H1 (cell line): ENCODE measurements around the gene RBM47. TPM values are rescaled to one million over a fixed set of nuclear protein-coding genes. Genes with fewer than 3 reads are reported as not detected.

Experiments used
- CTCF ChIA-PET: fragments of 300-600 bp; sonication (Branson Sonifier 250); formaldehyde crosslinking; loops from one replicate; lab custom pipeline; 2021; ENCODE audit not compliant: partially characterized antibody; lab: Charles Lee
- POLR2A ChIA-PET: fragments of 300-600 bp; sonication (Branson Sonifier 250); formaldehyde crosslinking; loops from one replicate; lab custom pipeline; 2021; ENCODE audit warnings: inconsistent platforms; ENCODE audit not compliant: partially characterized antibody; lab: Charles Lee
- DNase-seq, 2 experiments: peaks; one replicate each; pipeline versions ENCODE4 v3.0.0 to v3.0.0-alpha.2; 2010 to 2022; ENCODE audit warnings: low spot score in 2 of 2, low read depth in 1 of 2, mixed read lengths in 1 of 2
- FAIRE-seq: peaks from 2 replicates; lab custom pipeline; 2011; peaks lifted over from hg19 to GRCh38; lab: Jason Lieb, UNC
- H2AFZ ChIP-seq: 2 replicates; pipeline ENCODE4 v1.8.1; 2012; ENCODE audit warnings: low read length, inconsistent platforms
- H2AK5ac ChIP-seq: 2 replicates; pipeline ENCODE4 v1.6.1; 2013; ENCODE audit warnings: low read depth, low read length
- H2BK120ac ChIP-seq: replicated peaks from 2 replicates; pipeline ENCODE3; 2013; ENCODE audit warnings: low read depth, low read length, inconsistent platforms
- H2BK12ac ChIP-seq: 2 replicates; pipeline ENCODE4 v1.6.1; 2013; ENCODE audit warnings: low read depth, low read length
- H2BK15ac ChIP-seq: 2 replicates; pipeline ENCODE4 v1.6.1; 2013; ENCODE audit warnings: low read length
- H2BK20ac ChIP-seq: 2 replicates; pipeline ENCODE4 v1.6.1; 2013; ENCODE audit warnings: low read length
- H2BK5ac ChIP-seq: 2 replicates; pipeline ENCODE4 v1.6.1; 2013; ENCODE audit warnings: low read depth, low read length
- H3K14ac ChIP-seq: 2 replicates; pipeline ENCODE4 v1.6.1; 2013; ENCODE audit warnings: inconsistent platforms; ENCODE audit not compliant: insufficient read length
- H3K18ac ChIP-seq: 2 replicates; pipeline ENCODE4 v1.6.1; 2013; ENCODE audit warnings: low read length; ENCODE audit errors: extremely low read depth
- H3K23ac ChIP-seq: 2 replicates; pipeline ENCODE4 v1.6.1; 2013; ENCODE audit warnings: inconsistent platforms; ENCODE audit not compliant: insufficient read length
- H3K23me2 ChIP-seq: 2 replicates; pipeline ENCODE4 v1.6.1; 2013; ENCODE audit warnings: low read depth, low read length
- H3K27ac ChIP-seq: 2 replicates; pipeline ENCODE4 v1.6.1; 2011; ENCODE audit warnings: low read depth, low read length, inconsistent platforms
- H3K27me3 ChIP-seq, 4 experiments: replicated peaks in 1 of 4; 1 replicate in 1 of 4; 2 replicates in 3 of 4; pipeline versions ENCODE4 v1.6.1 to v1.8.1; 2011 to 2013; ENCODE audit warnings: low read length in 3 of 4, mild to moderate bottlenecking in 3 of 4, inconsistent platforms in 2 of 4, mixed read lengths in 2 of 4, moderate library complexity in 1 of 4; ENCODE audit not compliant: control insufficient read depth in 3 of 4, insufficient read depth in 3 of 4; ENCODE audit errors: extremely low read depth in 1 of 4
- H3K36me3 ChIP-seq, 4 experiments: 2 replicates each; pipeline versions ENCODE4 v1.6.1 to v1.8.1; 2011 to 2013; ENCODE audit warnings: mild to moderate bottlenecking in 4 of 4, low read length in 3 of 4, moderate library complexity in 2 of 4, control low read depth in 1 of 4, inconsistent platforms in 1 of 4; ENCODE audit not compliant: insufficient read depth in 4 of 4, control insufficient read depth in 2 of 4
- H3K4ac ChIP-seq: replicated peaks from 2 replicates; pipeline ENCODE3; 2013; ENCODE audit warnings: low read length, low read depth, mixed read lengths, inconsistent platforms; ENCODE audit not compliant: insufficient read length
- H3K4me1 ChIP-seq, 4 experiments: replicated peaks in 1 of 4; 1 replicate in 1 of 4; 2 replicates in 3 of 4; pipeline versions ENCODE4 v1.6.1 to v1.8.1; 2011 to 2013; ENCODE audit warnings: low read length in 3 of 4, inconsistent platforms in 2 of 4, mixed read lengths in 1 of 4; ENCODE audit not compliant: insufficient read depth in 4 of 4, control insufficient read depth in 3 of 4
- H3K4me2 ChIP-seq, 2 experiments: 2 replicates each; pipeline versions ENCODE4 v1.6.1 to v1.8.1; 2011 to 2013; ENCODE audit warnings: low read depth in 2 of 2, low read length in 2 of 2, control low read depth in 1 of 2, inconsistent platforms in 1 of 2, mild to moderate bottlenecking in 1 of 2; ENCODE audit not compliant: insufficient read depth in 1 of 2
- H3K4me3 ChIP-seq, 4 experiments: fragments of 200-600, 300-600 bp in 1 of 4; sonication (generic), shearing (Covaris generic), sonication (Bioruptor Twin) in 1 of 4; 2 replicates each; pipeline versions ENCODE4 v1.5.1 to v1.8.1; 2011 to 2016; ENCODE audit warnings: low read length in 4 of 4, low read depth in 3 of 4, control low read depth in 2 of 4, inconsistent platforms in 2 of 4, mild to moderate bottlenecking in 2 of 4, mixed read lengths in 1 of 4, moderate library complexity in 1 of 4; ENCODE audit not compliant: insufficient read depth in 2 of 4; ENCODE audit errors: extremely low read depth in 1 of 4
- H3K56ac ChIP-seq: replicated peaks from 2 replicates; pipeline ENCODE3; 2013; ENCODE audit warnings: low read depth, mild to moderate bottlenecking, mixed read lengths, low read length, inconsistent platforms; ENCODE audit not compliant: insufficient read length
- H3K79me1 ChIP-seq: 2 replicates; pipeline ENCODE4 v1.6.1; 2013; ENCODE audit warnings: low read depth, low read length, control low read depth
- H3K79me2 ChIP-seq, 2 experiments: 2 replicates each; pipeline versions ENCODE4 v1.6.1 to v1.8.1; 2012 to 2013; ENCODE audit warnings: low read length in 2 of 2, mild to moderate bottlenecking in 2 of 2, inconsistent platforms in 1 of 2; ENCODE audit not compliant: insufficient read depth in 2 of 2, control insufficient read depth in 1 of 2
- H3K9ac ChIP-seq, 4 experiments: replicated peaks in 1 of 4; 1 replicate in 1 of 4; 2 replicates in 3 of 4; pipeline versions ENCODE4 v1.6.1 to v1.8.1; 2011 to 2013; ENCODE audit warnings: low read depth in 3 of 4, low read length in 3 of 4, control low read depth in 2 of 4, mild to moderate bottlenecking in 2 of 4, moderate library complexity in 2 of 4, inconsistent platforms in 1 of 4; ENCODE audit errors: extremely low read depth in 1 of 4
- H3K9me3 ChIP-seq, 2 experiments: 2 replicates each; pipeline versions ENCODE4 v1.6.1 to v1.8.1; 2012 to 2013; ENCODE audit warnings: mild to moderate bottlenecking in 2 of 2, moderate library complexity in 2 of 2, control low read depth in 1 of 2, inconsistent platforms in 1 of 2, low read depth in 1 of 2, low read length in 1 of 2, mixed read lengths in 1 of 2; ENCODE audit not compliant: insufficient read depth in 2 of 2
- H4K20me1 ChIP-seq, 2 experiments: replicated peaks in 1 of 2; 2 replicates each; pipeline versions ENCODE3 to v1.8.1; 2011 to 2013; ENCODE audit warnings: inconsistent platforms in 2 of 2, low read length in 2 of 2, mild to moderate bottlenecking in 1 of 2; ENCODE audit not compliant: insufficient read depth in 2 of 2, control insufficient read depth in 1 of 2
- H4K5ac ChIP-seq: 2 replicates; pipeline ENCODE4 v1.6.1; 2013; ENCODE audit warnings: low read length, low read depth, mixed read lengths, inconsistent platforms; ENCODE audit not compliant: insufficient read length
- H4K8ac ChIP-seq: 2 replicates; pipeline ENCODE4 v1.8.0; 2013; ENCODE audit warnings: mild to moderate bottlenecking, moderate library complexity, low read length, inconsistent platforms; ENCODE audit not compliant: insufficient read depth; ENCODE audit errors: extremely low read depth
- H4K91ac ChIP-seq: replicated peaks from 2 replicates; pipeline ENCODE3; 2013; ENCODE audit warnings: low read length, mixed read lengths, inconsistent platforms; ENCODE audit not compliant: insufficient read length
- HDAC6 ChIP-seq: IDR thresholded peaks from one replicate; pipeline ENCODE4 v1.7.1; 2012; ENCODE audit warnings: low read depth, mild to moderate bottlenecking, inconsistent platforms, low read length, moderate library complexity
- KDM4A ChIP-seq: IDR thresholded peaks from one replicate; pipeline ENCODE4 v1.7.1; 2012; ENCODE audit warnings: low read depth, mild to moderate bottlenecking, moderate library complexity, low read length, inconsistent platforms; ENCODE audit not compliant: severe bottlenecking
- POU5F1 ChIP-seq: IDR thresholded peaks from 2 replicates; pipeline ENCODE4 v1.6.1; 2011; ENCODE audit warnings: low read depth, mild to moderate bottlenecking, low read length, moderate library complexity
- SIX5 ChIP-seq: IDR thresholded peaks from 2 replicates; pipeline ENCODE4 v1.6.1; 2011; ENCODE audit warnings: mild to moderate bottlenecking, low read depth, low read length
- TAF1 ChIP-seq: IDR thresholded peaks from 2 replicates; pipeline ENCODE4 v1.6.1; 2011; ENCODE audit warnings: mild to moderate bottlenecking, low read depth, low read length
- TEAD4 ChIP-seq: IDR thresholded peaks from 2 replicates; pipeline ENCODE4 v1.6.1; 2012; ENCODE audit warnings: low read depth, low read length, inconsistent platforms, mixed read lengths
- WGBS, 2 experiments: shearing (Covaris generic) in 1 of 2; methylation state at CpG; one replicate each; pipeline versions ENCODE4 v1.1.6 to v1.1.7; 2013 to 2015; ENCODE audit warnings: low lambda C conversion rate in 2 of 2, mixed read lengths in 2 of 2, inconsistent platforms in 1 of 2, low coverage in 1 of 2, missing lambda C conversion rate in 1 of 2; ENCODE audit not compliant: insufficient replicate concordance in 2 of 2, insufficient coverage in 1 of 2, insufficient read length in 1 of 2; ENCODE audit errors: extremely low coverage in 1 of 2, missing lambda C conversion rate in 1 of 2; 5-methylcytosine and 5-hydroxymethylcytosine counted together
- polyA plus RNA-seq, 7 experiments: library from polyadenylated mRNA; depleted of rRNA in 3 of 7; stranded (reverse) in 5 of 7; unstranded in 2 of 7; fragments of >200 nt in 5 of 7; fragments of 200-250 nt in 2 of 7; gene quantifications; 1 replicate in 5 of 7; 2 replicates in 1 of 7; 4 replicates in 1 of 7; pipeline versions ENCODE4 v1.2.1 to v1.2.3, GENCODE V29; 2011 to 2013; ENCODE audit warnings: missing spikeins in 2 of 7, mixed read lengths in 2 of 7
- total RNA-seq: library from RNA; stranded (reverse); fragmentation: NEBNext Ultra II Directional; extraction: Animal tissue kit (Norgen Biotek cat#: 25700); gene quantifications from 2 replicates; pipeline ENCODE4 v1.2.1, GENCODE V29; 2021
- TF ChIP-seq, protein P1 (sequence below): IDR thresholded peaks from 2 replicates; pipeline ENCODE4 v1.6.1; 2012; ENCODE audit warnings: inconsistent platforms
- TF ChIP-seq, protein P2 (sequence below): IDR thresholded peaks from 2 replicates; pipeline ENCODE4 v1.6.1; 2012; ENCODE audit warnings: inconsistent platforms

Gene RBM47
- total and polyA plus RNA-seq, 2 of the 8 experiments (the other 6 are each of a cell fraction or from before 2014, with no cell fraction given), result 42.8 to 78.9 TPM

DNA sequence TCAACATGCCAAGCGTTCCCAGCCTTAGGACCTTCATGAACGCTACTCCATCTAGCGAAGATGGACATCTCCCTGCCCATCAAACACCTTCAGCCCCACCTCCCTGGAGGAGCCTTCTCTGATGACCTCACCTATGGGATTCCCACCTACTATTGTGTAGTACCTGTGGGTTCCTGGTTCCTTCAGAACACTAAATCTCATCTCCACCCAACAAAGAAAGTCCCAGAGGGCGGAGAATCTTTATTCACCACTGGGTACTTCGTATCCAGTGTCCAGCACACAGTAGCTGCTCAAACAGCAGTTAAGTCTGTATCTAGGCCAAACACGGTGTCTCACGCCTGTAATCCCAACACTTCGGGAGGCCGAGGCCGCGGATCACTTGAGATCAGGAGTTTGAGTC is 10.1 kb downstream of the RBM47 start:
- Histone ChIP-seq H3K9me3 (no peaks in the 10 kb centered on the region), H3K79me1 (peaks cover 6% of the 10 kb centered on the region), H3K36me3 (no peaks in the 10 kb centered on the region; a peak in 1 of 8 replicates), H3K27me3 (no peaks in the 10 kb centered on the region), H2BK20ac (no peak overlapping the region), H3K4ac (no peak overlapping the region), H2AFZ (no peak overlapping the region), H4K91ac (no peak overlapping the region), H2BK5ac (no peak overlapping the region), H3K14ac (no peak overlapping the region), H3K4me3 (no peak overlapping the region), H4K8ac (no peak overlapping the region), H2AK5ac (peak overlapping the region; percentile 70; the same call in 1 of the 2 replicates), H2BK120ac (no peak overlapping the region), H3K4me1 (peaks cover 3 to 10% (median 5%) of the 10 kb centered on the region in 4 experiments), H3K18ac (0 out of 2 replicates have a peak overlapping the region, but pooled peaks have one; percentile 26), H3K27ac (no peak overlapping the region), H4K20me1 (no peaks in the 10 kb centered on the region), H4K5ac (no peak overlapping the region), H3K9ac (no peak overlapping the region), H3K4me2 (no peak overlapping the region), H2BK15ac (peak overlapping the region; percentile 25; the same call in 1 of the 2 replicates), H3K56ac (no peak overlapping the region), H2BK12ac (no peak overlapping the region; the same call in 1 of the 2 replicates), H3K23me2 (no peaks in the 10 kb centered on the region), H3K23ac (no peak overlapping the region), H3K79me2 (peaks cover 13 to 92% of the 10 kb centered on the region in 2 experiments)
- DNase-seq, result no peak
- no peak for FAIRE-seq
- WGBS, 2 experiments, result 97% methylated on average over 11 of the region's 11 CpGs; no CpG with 5 or more reads in 1 of the 2 experiments
- POLR2A ChIA-PET, result interaction anchor here (1.3 to 2.3 kb wide), 2 partner anchors 10 to 12 kb away, joined by 3 to 8 read pairs; partner anchors contain the start of gene RBM47
- CTCF ChIA-PET, result no interaction called here
- no peak for TF ChIP-seq SIX5
- TF ChIP-seq, protein P1, sequence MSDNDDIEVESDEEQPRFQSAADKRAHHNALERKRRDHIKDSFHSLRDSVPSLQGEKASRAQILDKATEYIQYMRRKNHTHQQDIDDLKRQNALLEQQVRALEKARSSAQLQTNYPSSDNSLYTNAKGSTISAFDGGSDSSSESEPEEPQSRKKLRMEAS, result no peak
- TF ChIP-seq TAF1, result no peak
- no peak for TF ChIP-seq HDAC6
- TF ChIP-seq, protein P2, sequence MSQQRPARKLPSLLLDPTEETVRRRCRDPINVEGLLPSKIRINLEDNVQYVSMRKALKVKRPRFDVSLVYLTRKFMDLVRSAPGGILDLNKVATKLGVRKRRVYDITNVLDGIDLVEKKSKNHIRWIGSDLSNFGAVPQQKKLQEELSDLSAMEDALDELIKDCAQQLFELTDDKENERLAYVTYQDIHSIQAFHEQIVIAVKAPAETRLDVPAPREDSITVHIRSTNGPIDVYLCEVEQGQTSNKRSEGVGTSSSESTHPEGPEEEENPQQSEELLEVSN, result no peak
- no peak for TF ChIP-seq POU5F1
- TF ChIP-seq TEAD4, result no peak
- no peak for TF ChIP-seq KDM4A
